Measurements from ENCODE around the gene PCNP.

DNA sequence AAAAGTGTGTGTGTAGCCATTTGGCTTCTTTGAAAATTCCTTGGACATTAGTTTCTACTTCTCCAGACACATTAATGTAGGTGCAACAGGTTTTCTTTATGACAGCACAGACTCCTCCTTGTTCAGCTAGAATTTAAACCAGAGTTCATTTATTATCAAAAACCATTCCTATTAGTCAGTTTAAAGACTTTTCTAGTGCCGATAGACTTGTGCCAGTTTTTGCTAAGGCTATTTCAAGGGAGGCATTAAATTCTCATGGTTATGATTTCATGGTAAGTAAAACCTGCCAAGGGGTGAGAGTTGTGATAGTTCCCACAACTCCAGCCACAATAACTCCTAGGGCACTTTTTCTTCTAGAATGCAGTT lies 40.4 kb upstream of the PCNP start:
- TF ChIP-seq, protein P1, sequence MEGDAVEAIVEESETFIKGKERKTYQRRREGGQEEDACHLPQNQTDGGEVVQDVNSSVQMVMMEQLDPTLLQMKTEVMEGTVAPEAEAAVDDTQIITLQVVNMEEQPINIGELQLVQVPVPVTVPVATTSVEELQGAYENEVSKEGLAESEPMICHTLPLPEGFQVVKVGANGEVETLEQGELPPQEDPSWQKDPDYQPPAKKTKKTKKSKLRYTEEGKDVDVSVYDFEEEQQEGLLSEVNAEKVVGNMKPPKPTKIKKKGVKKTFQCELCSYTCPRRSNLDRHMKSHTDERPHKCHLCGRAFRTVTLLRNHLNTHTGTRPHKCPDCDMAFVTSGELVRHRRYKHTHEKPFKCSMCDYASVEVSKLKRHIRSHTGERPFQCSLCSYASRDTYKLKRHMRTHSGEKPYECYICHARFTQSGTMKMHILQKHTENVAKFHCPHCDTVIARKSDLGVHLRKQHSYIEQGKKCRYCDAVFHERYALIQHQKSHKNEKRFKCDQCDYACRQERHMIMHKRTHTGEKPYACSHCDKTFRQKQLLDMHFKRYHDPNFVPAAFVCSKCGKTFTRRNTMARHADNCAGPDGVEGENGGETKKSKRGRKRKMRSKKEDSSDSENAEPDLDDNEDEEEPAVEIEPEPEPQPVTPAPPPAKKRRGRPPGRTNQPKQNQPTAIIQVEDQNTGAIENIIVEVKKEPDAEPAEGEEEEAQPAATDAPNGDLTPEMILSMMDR (tag by site-specific recombination; IDR thresholded peaks at IDR 0.05): no peak
- TF ChIP-seq SETDB1 (IDR thresholded peaks at IDR 0.05; ENCODE audit: insufficient read length, low read length): no peak
- no peak for TF ChIP-seq ZBTB17 (tag by site-specific recombination; IDR thresholded peaks at IDR 0.05)
- no peak for TF ChIP-seq ZNF549 (tag by site-specific recombination; IDR thresholded peaks at IDR 0.05)
- TF ChIP-seq, protein P2, sequence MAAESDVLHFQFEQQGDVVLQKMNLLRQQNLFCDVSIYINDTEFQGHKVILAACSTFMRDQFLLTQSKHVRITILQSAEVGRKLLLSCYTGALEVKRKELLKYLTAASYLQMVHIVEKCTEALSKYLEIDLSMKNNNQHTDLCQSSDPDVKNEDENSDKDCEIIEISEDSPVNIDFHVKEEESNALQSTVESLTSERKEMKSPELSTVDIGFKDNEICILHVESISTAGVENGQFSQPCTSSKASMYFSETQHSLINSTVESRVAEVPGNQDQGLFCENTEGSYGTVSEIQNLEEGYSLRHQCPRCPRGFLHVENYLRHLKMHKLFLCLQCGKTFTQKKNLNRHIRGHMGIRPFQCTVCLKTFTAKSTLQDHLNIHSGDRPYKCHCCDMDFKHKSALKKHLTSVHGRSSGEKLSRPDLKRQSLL (tag by site-specific recombination; IDR thresholded peaks at IDR 0.05): no peak
- TF ChIP-seq, protein P3, sequence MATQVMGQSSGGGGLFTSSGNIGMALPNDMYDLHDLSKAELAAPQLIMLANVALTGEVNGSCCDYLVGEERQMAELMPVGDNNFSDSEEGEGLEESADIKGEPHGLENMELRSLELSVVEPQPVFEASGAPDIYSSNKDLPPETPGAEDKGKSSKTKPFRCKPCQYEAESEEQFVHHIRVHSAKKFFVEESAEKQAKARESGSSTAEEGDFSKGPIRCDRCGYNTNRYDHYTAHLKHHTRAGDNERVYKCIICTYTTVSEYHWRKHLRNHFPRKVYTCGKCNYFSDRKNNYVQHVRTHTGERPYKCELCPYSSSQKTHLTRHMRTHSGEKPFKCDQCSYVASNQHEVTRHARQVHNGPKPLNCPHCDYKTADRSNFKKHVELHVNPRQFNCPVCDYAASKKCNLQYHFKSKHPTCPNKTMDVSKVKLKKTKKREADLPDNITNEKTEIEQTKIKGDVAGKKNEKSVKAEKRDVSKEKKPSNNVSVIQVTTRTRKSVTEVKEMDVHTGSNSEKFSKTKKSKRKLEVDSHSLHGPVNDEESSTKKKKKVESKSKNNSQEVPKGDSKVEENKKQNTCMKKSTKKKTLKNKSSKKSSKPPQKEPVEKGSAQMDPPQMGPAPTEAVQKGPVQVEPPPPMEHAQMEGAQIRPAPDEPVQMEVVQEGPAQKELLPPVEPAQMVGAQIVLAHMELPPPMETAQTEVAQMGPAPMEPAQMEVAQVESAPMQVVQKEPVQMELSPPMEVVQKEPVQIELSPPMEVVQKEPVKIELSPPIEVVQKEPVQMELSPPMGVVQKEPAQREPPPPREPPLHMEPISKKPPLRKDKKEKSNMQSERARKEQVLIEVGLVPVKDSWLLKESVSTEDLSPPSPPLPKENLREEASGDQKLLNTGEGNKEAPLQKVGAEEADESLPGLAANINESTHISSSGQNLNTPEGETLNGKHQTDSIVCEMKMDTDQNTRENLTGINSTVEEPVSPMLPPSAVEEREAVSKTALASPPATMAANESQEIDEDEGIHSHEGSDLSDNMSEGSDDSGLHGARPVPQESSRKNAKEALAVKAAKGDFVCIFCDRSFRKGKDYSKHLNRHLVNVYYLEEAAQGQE (tag by site-specific recombination; IDR thresholded peaks at IDR 0.05): no peak
